Stimulated activated CD8-positive, alpha-beta memory T cell treated with anti-CD3 and anti-CD28 coated beads, Interleukin-4, amount 100 ng/mL, for 24 hours (primary cell): Measurements from ENCODE around the gene KRIT1.
"Not testable (repeated sequence)": the region's sequence is repeated elsewhere in the genome, so short reads cannot be mapped to it uniquely, and the experiment has no call there.

Experiments used
- DNase-seq: peaks from one replicate; pipeline ENCODE4 v3.0.0-alpha.2; 2020; ENCODE audit warnings: low read depth

Gene KRIT1

GRCh38 chr7:92245487-92246359 lies at the start of gene KRIT1, which contains the start of gene ANKIB1:
KRIT1 (minus strand) TSS chr7:92245914; CDS start chr7:92242135, 3,779 bp downstream.
ANKIB1 (plus strand) TSS chr7:92245974; CDS start chr7:92294979, 49,005 bp downstream.
- peak; percentile 75 for DNase-seq

- no peak for DNase-seq
These were observed 49.7 kb upstream of the KRIT1 start for GRCh38 chr7:92295391-92295790.

- no peak for DNase-seq
These were observed 48.3 kb upstream of the KRIT1 start for GRCh38 chr7:92293896-92294590.

- no peak for DNase-seq
These were observed 47.3 kb upstream of the KRIT1 start for GRCh38 chr7:92292981-92293380.

GRCh38 chr7:92289321-92289720 lies 43.6 kb upstream of the KRIT1 start:
- no peak for DNase-seq

GRCh38 chr7:92282930-92283329 lies 37.2 kb upstream of the KRIT1 start:
- DNase-seq = no peak

- no peak for DNase-seq
These were observed 36.6 kb upstream of the KRIT1 start for GRCh38 chr7:92282221-92282814.

- no peak for DNase-seq
These were observed 35.3 kb upstream of the KRIT1 start for GRCh38 chr7:92281031-92281430.

- no peak for DNase-seq
These were observed 33.8 kb upstream of the KRIT1 start for GRCh38 chr7:92279396-92280031.

GRCh38 chr7:92276460-92276864 lies 30.7 kb upstream of the KRIT1 start:
- no peak for DNase-seq

- DNase-seq = no peak
These were observed 29.6 kb upstream of the KRIT1 start for GRCh38 chr7:92275327-92275726.

- DNase-seq = no peak
These were observed 23.2 kb upstream of the KRIT1 start for GRCh38 chr7:92268921-92269320.

GRCh38 chr7:92266415-92267241 lies 20.9 kb upstream of the KRIT1 start:
- DNase-seq = no peak

- no peak for DNase-seq
These were observed 14.6 kb upstream of the KRIT1 start for GRCh38 chr7:92260248-92260781.

GRCh38 chr7:92259610-92260247 lies 14.0 kb upstream of the KRIT1 start:
- DNase-seq = no peak

GRCh38 chr7:92259062-92259461 lies 13.3 kb upstream of the KRIT1 start:
- DNase-seq = no peak

GRCh38 chr7:92255308-92255707 lies 9.6 kb upstream of the KRIT1 start:
- DNase-seq = no peak

GRCh38 chr7:92254800-92255199 lies 9.1 kb upstream of the KRIT1 start:
- not testable (repeated sequence) for DNase-seq

- DNase-seq = no peak
These were observed 7.5 kb upstream of the KRIT1 start for GRCh38 chr7:92253251-92253650.

GRCh38 chr7:92251181-92251580 lies 5.5 kb upstream of the KRIT1 start:
- no peak for DNase-seq

- no peak for DNase-seq
These were observed 4.9 kb upstream of the KRIT1 start for GRCh38 chr7:92250603-92251002.
